Measurements from ENCODE around the gene PLIN5.
A peak's percentile ranks its signal among the peaks of the same experiment; 100 is the strongest.

Gene PLIN5, protein sequence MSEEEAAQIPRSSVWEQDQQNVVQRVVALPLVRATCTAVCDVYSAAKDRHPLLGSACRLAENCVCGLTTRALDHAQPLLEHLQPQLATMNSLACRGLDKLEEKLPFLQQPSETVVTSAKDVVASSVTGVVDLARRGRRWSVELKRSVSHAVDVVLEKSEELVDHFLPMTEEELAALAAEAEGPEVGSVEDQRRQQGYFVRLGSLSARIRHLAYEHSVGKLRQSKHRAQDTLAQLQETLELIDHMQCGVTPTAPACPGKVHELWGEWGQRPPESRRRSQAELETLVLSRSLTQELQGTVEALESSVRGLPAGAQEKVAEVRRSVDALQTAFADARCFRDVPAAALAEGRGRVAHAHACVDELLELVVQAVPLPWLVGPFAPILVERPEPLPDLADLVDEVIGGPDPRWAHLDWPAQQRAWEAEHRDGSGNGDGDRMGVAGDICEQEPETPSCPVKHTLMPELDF

DNA sequence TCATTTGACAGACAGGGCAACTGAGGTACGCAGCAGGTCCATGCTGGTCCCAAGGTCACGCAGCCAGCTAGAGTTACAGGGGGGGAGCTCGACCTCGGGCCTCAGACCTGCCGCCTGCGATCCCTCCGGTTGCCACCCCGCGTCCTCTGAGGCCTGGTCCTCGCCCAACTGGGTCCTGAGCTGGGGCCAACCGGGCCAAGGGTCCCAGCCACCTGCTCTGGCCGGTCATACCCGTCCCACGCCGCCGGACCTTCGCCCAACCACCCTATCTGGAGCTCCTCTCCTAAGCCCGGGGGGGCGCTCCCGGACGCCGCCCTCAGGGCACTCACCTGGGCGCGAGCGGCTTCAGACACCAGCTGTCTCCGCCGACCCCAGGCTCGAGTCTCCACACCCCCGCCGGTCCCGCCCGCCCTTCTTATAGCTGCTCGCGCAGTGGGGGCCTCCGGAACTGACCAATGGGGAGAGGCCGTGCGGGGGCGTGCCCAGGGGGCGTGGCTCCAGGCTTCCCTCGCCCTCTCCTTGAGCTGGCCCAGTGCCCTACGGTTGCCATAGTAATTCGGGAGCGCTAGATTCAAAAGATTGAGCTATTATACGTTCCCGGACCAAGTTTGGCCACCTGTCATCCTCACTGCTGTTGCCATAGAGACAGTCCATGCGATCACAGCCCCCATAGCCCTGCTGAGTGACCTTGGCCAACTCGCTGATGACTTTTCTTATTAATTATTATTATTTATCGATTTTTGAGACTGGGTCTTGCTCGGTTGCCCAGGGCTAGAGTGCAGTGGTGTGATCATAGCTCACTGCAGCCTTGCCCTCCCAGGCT, at the start of gene PLIN5:
Gene PLIN5 (minus strand): TSS at position 389 of the 823 bp plus-strand sequence. CDS start 1,150 bp downstream, outside the sequence.
- no peak for DNase-seq (ENCODE audit: low read depth)

DNA sequence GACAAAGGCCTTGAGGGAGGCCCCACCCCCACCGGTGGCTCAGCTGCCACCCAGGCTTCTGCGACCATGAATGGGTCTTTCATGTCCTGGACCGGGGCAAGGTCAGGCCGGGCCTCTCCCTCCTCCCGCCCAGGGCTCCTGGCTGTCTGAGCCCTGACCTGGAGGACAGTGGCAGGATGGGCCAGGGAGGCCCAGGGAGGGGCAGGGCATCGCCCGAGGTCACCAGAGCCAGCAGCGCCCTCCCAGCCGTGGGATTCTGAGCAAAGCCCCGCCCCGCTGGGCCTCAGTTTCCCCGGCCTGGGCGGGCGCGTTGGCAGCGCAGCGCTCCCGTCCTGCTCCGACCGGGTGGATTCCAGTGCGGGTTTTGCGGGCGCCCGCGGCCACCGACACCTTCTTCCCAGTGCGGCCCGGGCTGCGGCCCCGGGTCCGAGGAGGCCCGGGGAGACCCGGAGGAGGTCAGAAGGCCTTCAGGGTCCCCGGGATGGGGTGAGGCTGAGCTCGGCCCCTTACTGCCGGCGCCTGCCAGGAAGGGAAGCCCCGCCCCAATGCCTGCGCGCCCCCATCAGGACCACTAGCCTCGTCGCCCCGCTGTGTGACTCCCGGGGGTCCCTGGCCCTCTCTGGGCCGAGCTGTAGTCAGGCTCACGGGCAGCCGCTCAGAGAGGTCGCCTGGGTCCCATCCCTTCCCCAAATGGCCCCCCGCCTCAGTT, 49.1 kb upstream of the PLIN5 start:
- DNase-seq (ENCODE audit: low read depth), result no peak

GRCh38 chr19:4582980-4583842, 48.2 kb upstream of the PLIN5 start:
- no peak for DNase-seq (ENCODE audit: low read depth)

- no peak for DNase-seq (ENCODE audit: low read depth)
Observed at GRCh38 chr19:4581666-4582553, 46.9 kb upstream of the PLIN5 start.

GRCh38 chr19:4580961-4581665, 46.1 kb upstream of the PLIN5 start:
- no peak for DNase-seq (ENCODE audit: low read depth)

- DNase-seq (ENCODE audit: low read depth), result no peak
Observed at GRCh38 chr19:4580021-4580901, 45.2 kb upstream of the PLIN5 start.

- no peak for DNase-seq (ENCODE audit: low read depth)
Observed at GRCh38 chr19:4579389-4579788, 44.4 kb upstream of the PLIN5 start.

DNA sequence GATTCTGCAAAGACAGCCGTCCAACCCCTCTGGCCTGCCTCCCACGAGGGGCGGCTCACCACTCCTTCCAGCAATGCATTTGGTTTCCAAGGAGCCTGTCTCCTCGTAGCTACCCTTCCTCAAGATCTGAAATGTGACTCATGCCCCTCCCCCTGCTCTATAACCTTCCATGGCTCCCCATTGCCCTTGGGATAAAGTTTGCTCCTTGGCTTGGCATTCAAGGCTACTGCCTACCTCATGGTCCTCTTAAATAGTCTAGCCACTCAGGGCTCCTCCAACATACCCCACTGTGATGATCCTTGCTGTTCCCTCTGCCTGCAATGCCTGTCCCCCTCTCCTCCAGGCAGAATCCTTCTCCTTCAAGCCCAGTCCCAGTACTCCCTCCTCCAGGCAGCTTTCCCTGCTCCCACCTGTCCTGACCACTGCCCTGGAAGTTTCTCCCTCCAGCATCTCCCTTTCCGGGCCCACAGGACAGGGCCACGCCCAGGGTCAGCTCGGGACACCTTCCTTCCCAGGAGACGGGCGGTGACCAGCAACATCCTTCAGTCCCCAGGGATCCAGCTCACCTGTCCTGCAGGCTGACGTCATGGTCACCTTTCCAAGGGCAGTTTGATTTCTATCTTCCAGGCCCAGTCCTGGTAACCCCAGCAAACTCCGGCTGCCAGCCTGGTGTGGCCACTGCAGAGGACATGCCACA, 43.7 kb upstream of the PLIN5 start:
- no peak for DNase-seq (ENCODE audit: low read depth)

DNA sequence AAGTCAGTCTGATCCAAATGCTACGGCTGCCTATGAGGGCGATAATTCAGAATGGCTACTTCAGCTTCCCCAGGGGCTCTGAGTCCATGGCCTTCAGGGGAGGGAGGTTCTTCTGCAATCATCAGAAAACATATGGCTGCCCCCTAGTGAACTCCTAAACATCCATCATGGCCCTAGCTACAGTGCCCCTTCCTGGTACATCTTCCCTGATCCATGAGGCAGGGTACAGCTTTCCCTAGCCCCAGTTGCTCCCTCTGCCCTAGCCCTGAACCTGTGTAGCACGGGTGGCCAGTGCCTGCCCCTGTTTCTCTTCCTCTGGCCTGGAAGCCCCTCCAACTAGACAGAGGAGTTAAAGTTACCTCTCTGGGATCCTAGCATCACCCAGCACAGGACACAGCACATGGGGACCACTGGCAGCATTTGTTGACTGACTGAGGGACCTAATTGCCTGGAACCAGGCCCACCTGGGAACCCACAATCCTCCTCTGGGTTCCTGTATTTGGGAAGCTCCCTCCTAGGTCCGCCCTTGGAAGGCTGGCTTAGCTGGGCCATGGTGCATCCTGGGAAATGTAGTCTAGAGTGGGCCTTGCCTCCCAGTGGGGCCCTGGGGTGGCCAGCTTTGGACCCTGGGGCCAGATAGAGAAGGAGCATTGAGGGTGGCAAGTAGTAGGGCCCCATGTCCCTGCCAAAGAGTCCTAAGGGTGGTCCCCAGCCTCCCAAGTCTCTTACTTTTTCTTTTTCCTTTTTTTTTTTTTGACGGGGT, 42.2 kb upstream of the PLIN5 start:
- no peak for DNase-seq (ENCODE audit: low read depth)

DNA sequence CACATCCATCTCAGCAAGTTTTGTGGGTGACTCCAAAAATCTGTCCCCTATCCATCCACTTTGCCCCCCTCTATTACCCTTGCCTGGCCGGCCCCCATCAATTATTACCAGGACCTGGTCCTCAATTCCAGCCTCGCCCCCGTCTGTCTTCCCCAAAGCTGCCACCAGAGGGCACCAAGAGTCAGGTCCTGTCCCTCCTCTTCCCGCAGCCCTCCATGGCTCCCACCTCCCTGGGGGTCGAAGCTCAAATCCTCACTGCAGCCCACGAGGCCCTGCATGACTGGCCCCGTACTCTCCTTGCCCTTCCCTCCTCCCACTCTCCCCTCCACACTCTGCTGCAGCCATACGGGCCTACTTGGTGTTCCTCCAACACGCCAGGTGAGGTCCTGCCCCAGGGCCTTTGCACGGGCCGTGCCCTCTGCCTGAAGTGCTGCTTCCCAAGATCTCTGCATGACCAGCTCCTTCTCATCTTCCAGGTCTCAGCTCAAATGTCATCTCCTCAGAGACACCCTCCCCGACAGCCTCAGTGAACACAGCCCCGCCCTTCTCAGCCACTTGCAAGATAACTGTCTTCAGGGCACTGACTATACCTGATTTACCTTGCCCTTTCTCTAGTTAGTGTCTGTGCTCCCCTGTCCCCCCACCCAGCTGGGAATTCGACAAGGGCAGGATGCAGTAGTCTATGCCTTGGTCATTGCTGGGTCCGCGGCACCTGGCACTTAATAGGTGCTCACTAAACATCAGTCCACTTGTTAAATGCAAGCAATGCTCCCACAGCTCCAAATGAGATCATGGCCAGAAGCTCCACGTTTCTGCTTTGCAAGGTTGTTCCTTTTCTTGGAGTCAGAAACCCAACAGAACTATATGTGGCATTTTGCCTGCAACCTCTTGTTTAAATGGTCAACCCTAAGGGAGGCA, 41.3 kb upstream of the PLIN5 start:
- DNase-seq (ENCODE audit: low read depth), result peak; percentile 40

DNA sequence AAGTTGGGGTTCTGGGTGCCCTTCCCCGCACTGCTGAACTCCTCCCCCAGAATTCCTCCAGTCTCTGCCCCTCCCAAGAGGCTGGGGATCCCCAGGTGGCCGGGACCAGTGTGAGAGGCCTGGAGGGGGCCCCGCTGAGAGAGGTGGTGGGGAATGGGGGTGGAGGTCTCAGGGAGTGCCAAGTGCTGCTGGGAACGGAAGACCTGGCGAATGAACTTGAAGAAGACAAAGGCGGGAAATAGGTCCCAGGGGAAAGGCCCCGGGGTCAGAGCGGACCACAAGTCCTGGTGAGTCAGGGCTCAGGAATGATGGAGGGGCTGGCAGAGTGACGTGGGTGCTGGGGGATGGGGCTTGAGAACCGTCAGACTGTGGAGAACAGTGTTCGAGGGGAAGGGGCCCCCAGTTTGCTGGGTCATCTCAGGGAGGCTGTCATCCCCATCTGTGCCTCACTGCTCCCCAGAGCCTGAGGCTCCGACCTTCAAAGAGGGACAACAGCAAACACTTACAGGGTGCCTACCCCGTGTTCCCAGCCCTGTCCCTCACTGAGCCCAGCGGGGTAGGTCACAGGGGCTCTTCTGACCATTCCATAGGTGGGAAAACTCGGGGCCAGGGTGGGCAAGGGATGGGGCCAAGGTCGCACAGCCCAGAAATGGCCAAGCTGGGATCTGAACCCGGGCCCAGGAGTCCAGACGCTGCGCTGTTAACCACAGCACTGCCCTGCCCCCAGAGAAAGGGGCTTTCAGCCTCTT, 40.4 kb upstream of the PLIN5 start:
- DNase-seq (ENCODE audit: low read depth), result no peak

DNA sequence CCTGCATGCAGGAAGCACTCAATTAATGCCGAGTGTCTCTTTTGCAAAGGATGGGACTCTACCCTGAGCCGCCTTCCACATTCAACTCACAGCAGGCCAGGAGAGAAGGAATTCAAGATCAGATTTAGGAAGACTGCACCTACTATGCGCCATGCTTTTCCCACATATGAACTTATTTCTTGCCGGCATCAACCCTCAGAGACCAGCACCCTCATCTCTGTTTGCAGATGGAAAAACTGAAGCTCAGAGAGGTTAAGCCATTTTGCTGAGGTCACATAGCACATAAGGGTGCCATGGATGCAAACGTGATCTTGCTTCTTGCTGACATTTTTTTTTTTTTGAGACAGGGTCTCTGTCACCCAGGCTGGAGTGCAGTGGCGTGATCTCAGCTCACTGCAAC, 38.7 kb upstream of the PLIN5 start:
- no peak for DNase-seq (ENCODE audit: low read depth)

DNA sequence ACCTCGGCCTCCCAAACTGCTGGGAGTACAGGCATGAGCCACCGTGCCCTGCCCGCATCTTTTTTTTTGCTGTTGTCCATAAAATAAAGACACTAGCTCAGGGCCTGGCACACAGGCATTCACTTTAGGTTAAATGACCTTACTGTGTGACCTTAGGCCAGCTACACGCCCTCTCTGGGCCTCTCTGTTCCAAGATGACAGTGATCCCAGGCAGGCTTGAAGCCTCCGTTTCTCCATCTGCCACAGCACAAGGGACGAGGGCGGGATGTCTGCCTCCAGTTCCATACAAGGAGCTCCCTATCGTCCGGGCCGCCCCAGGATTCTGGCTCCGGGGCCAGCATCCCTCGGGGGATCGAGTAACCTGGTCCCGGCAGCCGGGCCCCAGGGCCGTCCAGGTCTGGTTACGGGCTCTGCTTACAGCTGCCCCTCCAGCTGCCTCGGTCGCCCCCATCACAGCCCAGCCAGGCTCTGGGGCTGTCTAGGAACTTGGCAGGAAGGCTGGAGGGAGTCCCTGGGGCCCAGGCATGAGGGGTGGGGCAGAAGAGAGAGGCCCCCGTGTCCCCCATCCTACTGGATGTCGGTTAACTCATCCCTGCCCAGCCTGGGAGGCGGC, 36.4 kb upstream of the PLIN5 start:
- no peak for DNase-seq (ENCODE audit: low read depth)

- no peak for DNase-seq (ENCODE audit: low read depth)
Observed at GRCh38 chr19:4570916-4571304, 35.9 kb upstream of the PLIN5 start.

GRCh38 chr19:4570402-4570801, 35.4 kb upstream of the PLIN5 start:
- no peak for DNase-seq (ENCODE audit: low read depth)

All from stimulated activated CD8-positive, alpha-beta memory T cell treated with anti-CD3 and anti-CD28 coated beads, Interleukin-15, amount 100 ng/mL, for 24 hours (primary cell).